Adrenal gland (tissue), 19 donors: Measurements from ENCODE around the gene ABHD6. TPM values are rescaled to one million over a fixed set of nuclear protein-coding genes. Genes with fewer than 3 reads are reported as not detected.

Source experiments
- DNase-seq, 7 donors: peaks; one replicate each; pipeline ENCODE4 v3.0.0-alpha.2; 2019 to 2020
- H3K27ac ChIP-seq, 5 donors: fragments of 200-600 bp; sonication (generic) in 4 of 5; 1 replicate in 3 of 5; 2 replicates in 2 of 5; pipeline versions ENCODE4 v1.5.1 to v1.8.0; 2016 to 2020; ENCODE audit warnings: mild to moderate bottlenecking in 1 of 5
- H3K27me3 ChIP-seq: fragments of 200-600 bp; 2 replicates; pipeline ENCODE4 v1.8.0; 2021
- H3K36me3 ChIP-seq, 2 donors: fragments of 200-600 bp; replicated peaks in 1 of 2; 1 replicate in 1 of 2; 2 replicates in 1 of 2; pipeline versions ENCODE4 v1.5.1 to v1.8.0; 2018 to 2022
- H3K4me1 ChIP-seq, 2 donors: fragments of 200-600 bp; replicated peaks in 1 of 2; 1 replicate in 1 of 2; 2 replicates in 1 of 2; pipeline versions ENCODE4 v1.5.1 to v1.8.0; 2018 to 2021
- H3K4me3 ChIP-seq, 4 donors: fragments of 200-600 bp; sonication (generic) in 3 of 4; one replicate each; pipeline ENCODE4 v1.5.1; 2016 to 2018
- H3K9me3 ChIP-seq, 3 donors: fragments of 200-600 bp; sonication (generic) in 1 of 3; replicated peaks in 1 of 3; 1 replicate in 2 of 3; 2 replicates in 1 of 3; pipeline versions ENCODE4 v1.5.1 to v1.8.0; 2016 to 2021
- POLR2A ChIP-seq, 2 donors: fragments of 450-650 bp; IDR thresholded peaks; one replicate each; pipeline ENCODE4 v1.6.1; 2017; ENCODE audit warnings: antibody characterized with exemption in 2 of 2, mild to moderate bottlenecking in 2 of 2, moderate library complexity in 1 of 2
- WGBS, 4 donors: extraction: QIAGEN DNeasy Blood & Tissue Kit in 2 of 4; methylation state at CpG; one replicate each; pipeline versions ENCODE4 v1.1.5 to v1.1.7; 2013 to 2017; 5-methylcytosine and 5-hydroxymethylcytosine counted together
- intact Hi-C, 2 donors: fragments of 100-400 bp; cut with DNase I; formaldehyde crosslinking; loops; one replicate each; pipeline versions ENCODE4 v1.14.1 to v1.15.0; 2022 to 2023
- long read RNA-seq, 10 donors: library from polyadenylated mRNA in 3 of 10; unstranded in 2 of 10; stranded (forward) in 1 of 10; transcript quantifications; one replicate each; pipeline ENCODE4 v2.0.0 and lab custom pipeline, GENCODE V29; 2021 to 2026
- polyA plus RNA-seq, 3 donors: library from polyadenylated mRNA; stranded (reverse); fragments of 200-250 nt in 2 of 3; fragments of 350-450 nt in 1 of 3; fragmentation: Illumina TruSeq in 1 of 3; extraction: RNeasy Lipid Tissue Mini Kit (QIAGEN cat#74804) in 1 of 3; gene quantifications; one replicate each; pipeline ENCODE4 v1.2.3, GENCODE V29; 2013 to 2014
- total RNA-seq, 9 donors: library from RNA; depleted of rRNA in 4 of 9; stranded (reverse); fragments of >200 nt in 4 of 9; fragments of 120-200 nt in 1 of 9; fragmentation: NEBNext Ultra II Directional in 1 of 9; extraction: Animal tissue kit (Norgen Biotek cat#: 25700) in 1 of 9; gene quantifications; one replicate each; pipeline versions ENCODE4 v1.1.0 to v1.2.4, GENCODE V29; 2013 to 2023
- TF ChIP-seq, protein P1 (sequence below), 6 experiments: fragments of 450-650 bp in 4 of 6; fragments of 200-600 bp in 2 of 6; sonication (generic) in 1 of 6; IDR thresholded peaks; 1 replicate in 5 of 6; 2 replicates in 1 of 6; pipeline versions ENCODE4 v1.5.1 to v1.8.0; 2016 to 2021; ENCODE audit warnings: antibody characterized with exemption in 6 of 6, mild to moderate bottlenecking in 2 of 6, moderate library complexity in 1 of 6
- donor health status: healthy with polysubstance abuse.
- donor health status: Bipolar disorder and iron deficiency.
- donor health status: DM: yes; HTN: yes; CAD: no.
- donor health status: DM: no; HTN: no; CAD: no.
- donor health status: DM: no; HTN: no; CAD: no.
- donor health status: DM: yes; HTN: yes; CAD: no.

Gene ABHD6, protein sequence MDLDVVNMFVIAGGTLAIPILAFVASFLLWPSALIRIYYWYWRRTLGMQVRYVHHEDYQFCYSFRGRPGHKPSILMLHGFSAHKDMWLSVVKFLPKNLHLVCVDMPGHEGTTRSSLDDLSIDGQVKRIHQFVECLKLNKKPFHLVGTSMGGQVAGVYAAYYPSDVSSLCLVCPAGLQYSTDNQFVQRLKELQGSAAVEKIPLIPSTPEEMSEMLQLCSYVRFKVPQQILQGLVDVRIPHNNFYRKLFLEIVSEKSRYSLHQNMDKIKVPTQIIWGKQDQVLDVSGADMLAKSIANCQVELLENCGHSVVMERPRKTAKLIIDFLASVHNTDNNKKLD
- total RNA-seq: 10 to 100 TPM; 17.2 to 57.3 (median 28.1) TPM
- 10 to 100 TPM; 10.2 to 28.0 (median 14.6) TPM for polyA plus RNA-seq
- long read RNA-seq, donor 1, transcript ABHD6-201 (9 exons, 2,393 nt): major isoform, 8 of 52 reads
- long read RNA-seq, donor 1, transcript ABHD6-205 (10 exons, 2,482 nt): major isoform, 8 of 52 reads
- long read RNA-seq, donor 1, partial matches to known transcripts: 35 of 52 reads
- long read RNA-seq, donor 1, other reads (novel, unspliced or antisense): 0 of 52 reads
- long read RNA-seq, donor 2, transcript ABHD6-201 (9 exons, 2,393 nt): major isoform, 5 of 39 reads
- long read RNA-seq, donor 2, partial matches to known transcripts: 31 of 39 reads
- long read RNA-seq, donor 2, other reads (novel, unspliced or antisense): 0 of 39 reads
- long read RNA-seq, donor 3, transcript ABHD6-205 (10 exons, 2,482 nt): minor isoform, 12 of 59 reads
- long read RNA-seq, donor 3, transcript ABHD6-201 (9 exons, 2,393 nt): major isoform, 13 of 59 reads
- long read RNA-seq, donor 3, partial matches to known transcripts: 33 of 59 reads
- long read RNA-seq, donor 3, other reads (novel, unspliced or antisense): 0 of 59 reads
- long read RNA-seq, donor 4, partial matches to known transcripts: 1 of 16 reads
- long read RNA-seq, donor 4, other reads (novel, unspliced or antisense): 15 of 16 reads
- long read RNA-seq, donor 5, transcript ABHD6-201 (9 exons, 2,393 nt): major isoform, 40 of 112 reads
- long read RNA-seq, donor 5, transcript ABHD6-205 (10 exons, 2,482 nt): minor isoform, 39 of 112 reads
- long read RNA-seq, donor 5, partial matches to known transcripts: 12 of 112 reads
- long read RNA-seq, donor 5, other reads (novel, unspliced or antisense): 21 of 112 reads
- long read RNA-seq, donor 6, partial matches to known transcripts: 0 of 9 reads
- long read RNA-seq, donor 6, other reads (novel, unspliced or antisense): 9 of 9 reads
- long read RNA-seq, donor 7, partial matches to known transcripts: 10 of 15 reads
- long read RNA-seq, donor 7, other reads (novel, unspliced or antisense): 0 of 15 reads
- long read RNA-seq, donor 8, transcript ABHD6-205 (10 exons, 2,482 nt): major isoform, 12 of 24 reads
- long read RNA-seq, donor 8, transcript ABHD6-201 (9 exons, 2,393 nt): minor isoform, 9 of 24 reads
- long read RNA-seq, donor 8, partial matches to known transcripts: 0 of 24 reads
- long read RNA-seq, donor 8, other reads (novel, unspliced or antisense): 0 of 24 reads
- long read RNA-seq, donor 9, transcript ABHD6-205 (10 exons, 2,482 nt): major isoform, 9 of 47 reads
- long read RNA-seq, donor 9, transcript ABHD6-201 (9 exons, 2,393 nt): major isoform, 9 of 47 reads
- long read RNA-seq, donor 9, partial matches to known transcripts: 29 of 47 reads
- long read RNA-seq, donor 9, other reads (novel, unspliced or antisense): 0 of 47 reads
- long read RNA-seq, donor 10, partial matches to known transcripts: 34 of 44 reads
- long read RNA-seq, donor 10, other reads (novel, unspliced or antisense): 0 of 44 reads

GRCh38 chr3:58237238-58237940 is at the start of gene ABHD6:
ABHD6 (plus strand) TSS chr3:58237792; CDS start chr3:58256587, 18,795 bp downstream.
- H3K9me3 ChIP-seq: no peaks in the 10 kb centered on the region
- TF ChIP-seq, protein P1, sequence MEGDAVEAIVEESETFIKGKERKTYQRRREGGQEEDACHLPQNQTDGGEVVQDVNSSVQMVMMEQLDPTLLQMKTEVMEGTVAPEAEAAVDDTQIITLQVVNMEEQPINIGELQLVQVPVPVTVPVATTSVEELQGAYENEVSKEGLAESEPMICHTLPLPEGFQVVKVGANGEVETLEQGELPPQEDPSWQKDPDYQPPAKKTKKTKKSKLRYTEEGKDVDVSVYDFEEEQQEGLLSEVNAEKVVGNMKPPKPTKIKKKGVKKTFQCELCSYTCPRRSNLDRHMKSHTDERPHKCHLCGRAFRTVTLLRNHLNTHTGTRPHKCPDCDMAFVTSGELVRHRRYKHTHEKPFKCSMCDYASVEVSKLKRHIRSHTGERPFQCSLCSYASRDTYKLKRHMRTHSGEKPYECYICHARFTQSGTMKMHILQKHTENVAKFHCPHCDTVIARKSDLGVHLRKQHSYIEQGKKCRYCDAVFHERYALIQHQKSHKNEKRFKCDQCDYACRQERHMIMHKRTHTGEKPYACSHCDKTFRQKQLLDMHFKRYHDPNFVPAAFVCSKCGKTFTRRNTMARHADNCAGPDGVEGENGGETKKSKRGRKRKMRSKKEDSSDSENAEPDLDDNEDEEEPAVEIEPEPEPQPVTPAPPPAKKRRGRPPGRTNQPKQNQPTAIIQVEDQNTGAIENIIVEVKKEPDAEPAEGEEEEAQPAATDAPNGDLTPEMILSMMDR (IDR thresholded peaks at IDR 0.05): peak in 1 of 6 experiments; percentile 32
- peak; percentile 20 to 53 for TF ChIP-seq POLR2A (IDR thresholded peaks at IDR 0.05)
- H3K27me3 ChIP-seq: no peaks in the 10 kb centered on the region
- peak within 1 kb of the TSS; percentile 72 to 89 (median 76) for H3K4me3 ChIP-seq
- peaks cover 8 to 31% of the 10 kb centered on the region in 2 donors for H3K4me1 ChIP-seq
- peak within 1 kb of the TSS in 4 of 5 donors; percentile 68 to 90 (median 76) for H3K27ac ChIP-seq
- DNase-seq: peak; percentile 69 to 83 (median 77)
- WGBS, 4 donors: 0 to 3% (median 2%) methylated on average over 12 to 77 of the region's 77 CpGs
- no peaks in the 10 kb centered on the region for H3K36me3 ChIP-seq
- intact Hi-C loops: loop anchor here in 1 of 2 donors (5.0 kb wide), 1 partner anchor 60 kb away; no protein-coding TSS in a partner anchor

GRCh38 chr3:58188173-58188564 is 49.4 kb upstream of the ABHD6 start:
- no peak overlapping the region for H3K4me3 ChIP-seq
- 60 to 77% (median 68%) methylated on average over 6 of the region's 6 CpGs for WGBS, 4 donors
- H3K27ac ChIP-seq: no peak overlapping the region
- no peaks in the 10 kb centered on the region for H3K36me3 ChIP-seq
- TF ChIP-seq POLR2A (IDR thresholded peaks at IDR 0.05): no peak
- TF ChIP-seq, protein P1 (IDR thresholded peaks at IDR 0.05): no peak
- H3K4me1 ChIP-seq: no peaks in the 10 kb centered on the region
- no peaks in the 10 kb centered on the region for H3K9me3 ChIP-seq
- H3K27me3 ChIP-seq: no peaks in the 10 kb centered on the region
- intact Hi-C loops: loop anchor here in 1 of 2 donors (2.0 to 10.0 kb wide), 2 partner anchors 111 to 227 kb away; no protein-coding TSS in a partner anchor
- DNase-seq: no peak

DNA sequence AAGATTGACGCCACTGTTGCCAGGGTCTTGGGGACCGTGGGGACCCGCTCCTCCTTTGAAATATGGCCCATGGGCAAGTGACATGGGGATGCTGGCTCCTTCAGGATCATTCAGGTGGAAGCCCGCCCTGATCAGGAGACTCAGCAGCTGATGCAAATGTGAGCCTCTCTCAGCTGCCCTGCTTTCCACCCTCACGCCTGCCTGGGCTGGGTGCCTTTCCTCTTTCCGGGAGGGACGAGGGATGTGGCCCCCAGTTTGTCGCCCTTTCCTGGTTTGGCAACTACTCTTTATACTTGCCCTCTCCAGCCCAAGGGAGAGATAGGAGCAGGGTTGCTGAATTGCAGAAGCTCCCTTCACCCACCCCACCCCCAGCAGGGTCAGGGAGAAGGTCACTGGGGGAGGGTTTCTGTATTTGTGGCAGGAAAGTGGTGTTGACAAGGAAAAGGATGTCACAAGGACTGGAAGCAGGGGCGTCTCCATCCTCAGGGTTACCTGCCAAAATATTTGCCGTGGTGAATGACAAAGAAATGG is 48.6 kb upstream of the ABHD6 start:
- H3K9me3 ChIP-seq: no peaks in the 10 kb centered on the region
- peak in 2 of 7 donors; percentile 36 to 73 for DNase-seq
- H3K4me1 ChIP-seq: no peaks in the 10 kb centered on the region
- peak overlapping the region in 1 of 5 donors; percentile 45 for H3K27ac ChIP-seq
- no peaks in the 10 kb centered on the region for H3K36me3 ChIP-seq
- no peak for TF ChIP-seq POLR2A (IDR thresholded peaks at IDR 0.05)
- TF ChIP-seq, protein P1 (IDR thresholded peaks at IDR 0.05): no peak
- no peaks in the 10 kb centered on the region for H3K27me3 ChIP-seq
- 65 to 80% (median 72%) methylated on average over 6 to 10 of the region's 10 CpGs for WGBS, 4 donors
- intact Hi-C loops: loop anchor here in 1 of 2 donors (2.0 to 10.0 kb wide), 2 partner anchors 110 to 226 kb away; no protein-coding TSS in a partner anchor
- H3K4me3 ChIP-seq: no peak overlapping the region
